Osteocyte (in vitro differentiated cells): ENCODE measurements around the gene CNPY3. TPM values are rescaled to one million over a fixed set of nuclear protein-coding genes. Genes with fewer than 3 reads are reported as not detected.
"Not testable (repeated sequence)": the region's sequence is repeated elsewhere in the genome, so short reads cannot be mapped to it uniquely, and the experiment has no call there.

Experiments used
- DNase-seq: peaks from one replicate; pipeline ENCODE4 v3.0.0; 2021; ENCODE audit warnings: mixed read lengths; ENCODE audit not compliant: unreplicated experiment; ENCODE audit errors: extremely low spot score
- H3K27ac Mint-ChIP-seq: one replicate; pipeline ENCODE4 v1.8.0; 2021; ENCODE audit warnings: mild to moderate bottlenecking, mixed read lengths; ENCODE audit not compliant: unreplicated experiment
- H3K27me3 Mint-ChIP-seq: one replicate; pipeline ENCODE4 v1.8.0; 2021; ENCODE audit warnings: mixed read lengths; ENCODE audit not compliant: unreplicated experiment
- H3K36me3 Mint-ChIP-seq: one replicate; pipeline ENCODE4 v1.8.0; 2021; ENCODE audit warnings: mixed read lengths; ENCODE audit not compliant: unreplicated experiment
- H3K4me1 Mint-ChIP-seq: one replicate; pipeline ENCODE4 v1.8.0; 2021; ENCODE audit warnings: mixed read lengths; ENCODE audit not compliant: unreplicated experiment
- H3K4me3 Mint-ChIP-seq: one replicate; pipeline ENCODE4 v1.8.0; 2021; ENCODE audit warnings: mild to moderate bottlenecking, moderate library complexity, mixed read lengths; ENCODE audit not compliant: unreplicated experiment
- H3K9me3 Mint-ChIP-seq: one replicate; pipeline ENCODE4 v1.8.0; 2021; ENCODE audit warnings: mixed read lengths; ENCODE audit not compliant: unreplicated experiment
- total RNA-seq: library from RNA; stranded (reverse); gene quantifications from 2 replicates; pipeline ENCODE4 v1.2.1, GENCODE V29; 2021
- TF ChIP-seq, protein P1 (sequence below): fragments of 200-600 bp; sonication (generic); IDR thresholded peaks from 2 replicates; pipeline ENCODE4 v1.5.0; 2021; ENCODE audit warnings: antibody characterized with exemption, mild to moderate bottlenecking, moderate library complexity

CNPY3 gene
- total RNA-seq, 1 donor from 2014 or later, result 69.0 TPM

DNA sequence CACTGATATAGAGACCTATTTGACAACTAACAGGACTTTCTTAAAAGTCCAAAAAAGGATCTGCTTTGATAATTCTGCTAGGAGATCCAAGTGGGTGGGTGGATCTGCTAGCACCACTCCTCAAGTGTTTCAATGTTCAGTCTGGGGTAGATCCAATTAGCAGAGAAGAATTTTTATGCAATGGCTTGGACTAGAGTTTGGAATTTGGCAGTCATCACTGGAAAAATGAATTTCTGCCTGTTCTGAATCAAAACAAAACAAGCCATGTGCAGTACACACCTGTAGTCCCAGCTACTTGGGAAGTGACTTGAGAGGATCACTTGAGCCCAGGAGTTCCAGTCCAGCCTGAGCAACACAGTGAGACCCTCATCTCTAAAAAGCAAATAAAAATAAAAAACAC, 18.7 kb downstream of the CNPY3 start:
- H3K27ac Mint-ChIP-seq, result no peak overlapping the region
- DNase-seq, result no peak
- H3K4me3 Mint-ChIP-seq, result no peak overlapping the region
- peaks cover 6% of the 10 kb centered on the region for H3K36me3 Mint-ChIP-seq
- H3K9me3 Mint-ChIP-seq, result no peaks in the 10 kb centered on the region
- TF ChIP-seq, protein P1, sequence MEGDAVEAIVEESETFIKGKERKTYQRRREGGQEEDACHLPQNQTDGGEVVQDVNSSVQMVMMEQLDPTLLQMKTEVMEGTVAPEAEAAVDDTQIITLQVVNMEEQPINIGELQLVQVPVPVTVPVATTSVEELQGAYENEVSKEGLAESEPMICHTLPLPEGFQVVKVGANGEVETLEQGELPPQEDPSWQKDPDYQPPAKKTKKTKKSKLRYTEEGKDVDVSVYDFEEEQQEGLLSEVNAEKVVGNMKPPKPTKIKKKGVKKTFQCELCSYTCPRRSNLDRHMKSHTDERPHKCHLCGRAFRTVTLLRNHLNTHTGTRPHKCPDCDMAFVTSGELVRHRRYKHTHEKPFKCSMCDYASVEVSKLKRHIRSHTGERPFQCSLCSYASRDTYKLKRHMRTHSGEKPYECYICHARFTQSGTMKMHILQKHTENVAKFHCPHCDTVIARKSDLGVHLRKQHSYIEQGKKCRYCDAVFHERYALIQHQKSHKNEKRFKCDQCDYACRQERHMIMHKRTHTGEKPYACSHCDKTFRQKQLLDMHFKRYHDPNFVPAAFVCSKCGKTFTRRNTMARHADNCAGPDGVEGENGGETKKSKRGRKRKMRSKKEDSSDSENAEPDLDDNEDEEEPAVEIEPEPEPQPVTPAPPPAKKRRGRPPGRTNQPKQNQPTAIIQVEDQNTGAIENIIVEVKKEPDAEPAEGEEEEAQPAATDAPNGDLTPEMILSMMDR, result no peak
- H3K27me3 Mint-ChIP-seq, result no peaks in the 10 kb centered on the region
- no peaks in the 10 kb centered on the region for H3K4me1 Mint-ChIP-seq

DNA sequence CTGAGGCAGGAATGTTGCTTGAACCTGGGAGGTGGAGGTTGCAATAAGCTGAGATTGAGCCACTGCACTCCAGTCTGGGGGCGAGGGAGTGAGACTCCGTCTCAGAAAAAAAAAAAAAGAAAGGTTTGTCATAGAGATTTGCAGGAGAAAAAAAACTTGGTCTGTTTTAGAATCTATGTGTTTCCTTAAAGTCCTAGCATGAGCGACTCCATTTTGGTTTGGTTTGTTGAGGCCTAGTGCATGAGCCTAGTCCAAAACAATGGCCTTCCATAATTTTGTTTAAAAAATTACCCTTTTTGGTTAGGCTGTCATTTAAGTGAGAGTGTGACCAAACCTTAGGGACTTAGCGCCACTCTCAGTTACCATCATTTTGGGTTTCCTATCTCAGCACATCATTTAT, 23.1 kb downstream of the CNPY3 start:
- Mint-ChIP-seq H3K9me3 (no peaks in the 10 kb centered on the region), H3K4me3 (no peak overlapping the region), H3K4me1 (no peaks in the 10 kb centered on the region), H3K36me3 (no peaks in the 10 kb centered on the region), H3K27ac (no peak overlapping the region), H3K27me3 (no peaks in the 10 kb centered on the region)
- TF ChIP-seq, protein P1, result no peak
- DNase-seq, result no peak

DNA sequence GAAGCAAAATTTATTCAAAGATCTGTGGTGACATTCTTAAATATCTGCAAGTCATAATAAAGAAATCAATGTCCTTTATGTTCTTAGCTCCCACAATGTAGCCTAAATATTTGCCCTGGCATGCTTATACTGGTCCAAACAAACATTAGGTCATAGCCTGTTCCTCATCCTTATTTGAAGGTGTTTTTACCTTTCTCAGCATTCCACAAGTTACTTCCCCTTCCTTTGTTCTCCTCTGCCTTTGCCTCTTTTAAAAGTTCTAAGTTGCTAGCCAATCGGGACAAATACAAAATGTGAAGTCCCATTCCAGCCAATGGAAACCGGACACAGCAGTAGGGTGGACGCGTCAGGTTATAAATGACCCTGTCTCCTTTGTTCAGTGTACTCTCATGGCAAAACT, 25.1 kb downstream of the CNPY3 start:
- not testable (repeated sequence) for H3K9me3 Mint-ChIP-seq, H3K4me3 Mint-ChIP-seq, H3K27me3 Mint-ChIP-seq, DNase-seq, H3K27ac Mint-ChIP-seq, H3K4me1 Mint-ChIP-seq, H3K36me3 Mint-ChIP-seq

DNA sequence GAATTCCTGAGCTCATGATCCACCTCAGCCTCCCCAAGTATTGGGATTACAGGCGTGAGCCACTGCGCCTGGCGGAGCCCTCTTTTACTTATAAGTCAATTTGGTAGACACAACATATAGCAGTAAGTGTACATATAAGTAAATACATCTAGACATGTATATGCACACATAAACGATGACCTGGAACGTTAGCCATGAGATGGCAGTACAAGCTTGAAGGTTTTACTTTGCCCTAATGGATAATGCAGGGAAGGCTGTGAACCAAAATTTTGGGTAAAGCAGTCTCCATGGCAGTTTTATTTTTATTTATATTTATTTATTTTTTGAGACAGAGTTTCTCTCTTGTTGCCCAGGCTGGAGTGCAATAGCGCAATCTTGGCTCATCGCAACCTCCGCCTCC, 28.8 kb downstream of the CNPY3 start:
- H3K27ac Mint-ChIP-seq, result no peak overlapping the region
- TF ChIP-seq, protein P1, result no peak
- no peaks in the 10 kb centered on the region for H3K9me3 Mint-ChIP-seq
- H3K36me3 Mint-ChIP-seq, result peaks cover 7% of the 10 kb centered on the region
- DNase-seq, result no peak
- no peak overlapping the region for H3K4me3 Mint-ChIP-seq
- no peaks in the 10 kb centered on the region for H3K27me3 Mint-ChIP-seq
- peaks cover 17% of the 10 kb centered on the region for H3K4me1 Mint-ChIP-seq

DNA sequence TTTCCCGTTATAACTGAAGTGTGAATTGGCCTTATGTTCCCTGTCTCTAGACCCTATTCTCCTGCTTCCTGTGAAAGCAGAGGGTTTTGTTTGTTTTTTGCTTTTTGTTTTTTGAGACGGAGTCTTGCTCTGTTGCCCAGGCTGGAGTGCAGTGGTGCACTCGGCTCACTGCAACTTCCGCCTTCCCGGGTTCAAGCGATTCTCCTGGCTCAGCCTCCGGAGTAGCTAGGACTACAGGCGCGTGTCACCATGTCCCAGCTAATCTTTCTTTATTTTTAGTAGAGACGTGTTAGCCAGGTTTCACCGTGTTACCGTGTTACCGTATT, 30.6 kb downstream of the CNPY3 start:
- Mint-ChIP-seq H3K9me3 (no peaks in the 10 kb centered on the region), H3K4me3 (peak overlapping the region; percentile 70), H3K36me3 (peaks cover 11% of the 10 kb centered on the region), H3K27ac (no peak overlapping the region), H3K27me3 (no peaks in the 10 kb centered on the region), H3K4me1 (peaks cover 17% of the 10 kb centered on the region)
- TF ChIP-seq, protein P1, result no peak
- DNase-seq, result no peak
